GM18508 (cell line): ENCODE data around the gene NDRG4.

ENCODE experiments used
- ATAC-seq: cut with Tn5 transposase; IDR thresholded peaks from one replicate; pipeline ENCODE4 v1.9.1; 2021; ENCODE audit warnings: moderate number of reproducible peaks; ENCODE audit not compliant: insufficient read depth, unreplicated experiment

Gene NDRG4

GRCh38 chr16:58508671-58509251, 8.8 kb downstream of the NDRG4 start:
- no peak for ATAC-seq

GRCh38 chr16:58509256-58510096, 9.5 kb downstream of the NDRG4 start:
- ATAC-seq: no peak

- no peak for ATAC-seq
These were observed 10.3 kb downstream of the NDRG4 start for GRCh38 chr16:58510097-58510775.

GRCh38 chr16:58510776-58511628, 11.1 kb downstream of the NDRG4 start:
- no peak for ATAC-seq

- ATAC-seq: no peak
These were observed 12.2 kb downstream of the NDRG4 start for GRCh38 chr16:58511933-58512815.

GRCh38 chr16:58513874-58514273, 13.9 kb downstream of the NDRG4 start:
- no peak for ATAC-seq

GRCh38 chr16:58515125-58515870, 15.4 kb downstream of the NDRG4 start, which contains the start of gene SETD6:
SETD6 (plus strand) TSS chr16:58515517; CDS start chr16:58515538, 21 bp downstream.
- peak; percentile 33 for ATAC-seq

GRCh38 chr16:58515871-58516767, 16.2 kb downstream of the NDRG4 start:
- ATAC-seq: no peak

- no peak for ATAC-seq
These were observed 16.8 kb downstream of the NDRG4 start for GRCh38 chr16:58516768-58517107.

- ATAC-seq: peak; percentile 49
These were observed 18.4 kb downstream of the NDRG4 start for GRCh38 chr16:58518083-58518979.

- no peak for ATAC-seq
These were observed 19.0 kb downstream of the NDRG4 start for GRCh38 chr16:58518980-58519368.

GRCh38 chr16:58519707-58520106, 19.8 kb downstream of the NDRG4 start:
- ATAC-seq: no peak

- no peak for ATAC-seq
These were observed 30.2 kb downstream of the NDRG4 start for GRCh38 chr16:58530179-58530578.

- no peak for ATAC-seq
These were observed 32.5 kb downstream of the NDRG4 start for GRCh38 chr16:58532414-58532813.

GRCh38 chr16:58533751-58534470, 34.0 kb downstream of the NDRG4 start:
- ATAC-seq: no peak

GRCh38 chr16:58535100-58535499, 35.2 kb downstream of the NDRG4 start:
- no peak for ATAC-seq
